ENCODE results near the gene MTCH1.
A peak's percentile ranks its signal among the peaks of the same experiment; 100 is the strongest.
"Not testable (repeated sequence)": the region's sequence is repeated elsewhere in the genome, so short reads cannot be mapped to it uniquely, and the experiment has no call there.

The MTCH1 gene

GRCh38 chr6:36956446-36956820 is 29.6 kb downstream of the MTCH1 start:
- TF ChIP-seq CTCF (IDR thresholded peaks at IDR 0.05; ENCODE audit: low read length, missing control alignments): no peak
- no peak overlapping the region for H3K4me3 ChIP-seq (replicated peaks; ENCODE audit: low read depth, low read length)

GRCh38 chr6:36955671-36956445 is 30.1 kb downstream of the MTCH1 start:
- TF ChIP-seq CTCF (IDR thresholded peaks at IDR 0.05; ENCODE audit: low read length, missing control alignments): no peak
- no peak overlapping the region for H3K4me3 ChIP-seq (replicated peaks; ENCODE audit: low read depth, low read length)
- DNase-seq (ENCODE audit: low read depth): no peak

More at GRCh38 chr6:36956446-36956820, 29.6 kb downstream of the MTCH1 start:
- DNase-seq (ENCODE audit: low read depth): no peak

- no peak overlapping the region for H3K4me3 ChIP-seq (replicated peaks; ENCODE audit: low read depth, low read length)
- TF ChIP-seq CTCF (IDR thresholded peaks at IDR 0.05; ENCODE audit: low read length, missing control alignments): no peak
- no peak for DNase-seq (ENCODE audit: low read depth)
These were observed 30.9 kb downstream of the MTCH1 start for GRCh38 chr6:36955136-36955535.

- no peak for TF ChIP-seq CTCF (IDR thresholded peaks at IDR 0.05; ENCODE audit: low read length, missing control alignments)
- DNase-seq (ENCODE audit: low read depth): no peak
- no peak within 1 kb of the TSS for H3K4me3 ChIP-seq (replicated peaks; ENCODE audit: low read depth, low read length)
These were observed 31.6 kb downstream of the MTCH1 start, which contains the start of gene PI16 for GRCh38 chr6:36954262-36954931. Gene PI16 (plus strand): TSS chr6:36954738. CDS start chr6:36954761, 23 bp downstream.

GRCh38 chr6:36953931-36954261 is 32.1 kb downstream of the MTCH1 start:
- H3K4me3 ChIP-seq (replicated peaks; ENCODE audit: low read depth, low read length): no peak overlapping the region
- DNase-seq (ENCODE audit: low read depth): no peak
- no peak for TF ChIP-seq CTCF (IDR thresholded peaks at IDR 0.05; ENCODE audit: low read length, missing control alignments)

- no peak for TF ChIP-seq CTCF (IDR thresholded peaks at IDR 0.05; ENCODE audit: low read length, missing control alignments)
- DNase-seq (ENCODE audit: low read depth): peak; percentile 69
- H3K4me3 ChIP-seq (replicated peaks; ENCODE audit: low read depth, low read length): no peak overlapping the region
These were observed 36.4 kb downstream of the MTCH1 start for GRCh38 chr6:36949636-36950035.

- DNase-seq (ENCODE audit: low read depth); H3K4me3 ChIP-seq (replicated peaks; ENCODE audit: low read depth, low read length): not testable (repeated sequence)
These were observed 36.9 kb downstream of the MTCH1 start for GRCh38 chr6:36949076-36949475.
